NCI-H524 treated with DMSO at 0.1 percent for 48 hours (cell line): ENCODE data around the gene NGLY1.

ENCODE experiments used
- DNase-seq: peaks from one replicate; lab custom pipeline; 2025; lab: John Stamatoyannopoulos, UW

Gene NGLY1

GRCh38 chr3:25782938-25783660 is at the start of gene NGLY1:
Gene NGLY1, minus strand, starts transcription at chr3:25783443. Its CDS starts 53 bp downstream, at chr3:25783390.
- DNase-seq: no peak

- DNase-seq: peak; percentile 22
Measured at GRCh38 chr3:25831578-25831977, 48.3 kb upstream of the NGLY1 start.

- DNase-seq: peak; percentile 85
Measured at GRCh38 chr3:25830373-25831280, 47.4 kb upstream of the NGLY1 start.

GRCh38 chr3:25826510-25826909 is 43.3 kb upstream of the NGLY1 start:
- DNase-seq: no peak

GRCh38 chr3:25823314-25823713 is 40.1 kb upstream of the NGLY1 start:
- DNase-seq: no peak

- no peak for DNase-seq
Measured at GRCh38 chr3:25821746-25822573, 38.7 kb upstream of the NGLY1 start.

- DNase-seq: no peak
Measured at GRCh38 chr3:25820816-25821486, 37.7 kb upstream of the NGLY1 start.

GRCh38 chr3:25820366-25820765 is 37.1 kb upstream of the NGLY1 start:
- no peak for DNase-seq

- no peak for DNase-seq
Measured at GRCh38 chr3:25818335-25818734, 35.1 kb upstream of the NGLY1 start.

GRCh38 chr3:25817638-25818037 is 34.4 kb upstream of the NGLY1 start:
- no peak for DNase-seq

GRCh38 chr3:25817107-25817506 is 33.9 kb upstream of the NGLY1 start:
- no peak for DNase-seq

GRCh38 chr3:25812644-25813043 is 29.4 kb upstream of the NGLY1 start:
- no peak for DNase-seq

- no peak for DNase-seq
Measured at GRCh38 chr3:25804676-25805075, 21.4 kb upstream of the NGLY1 start.

- DNase-seq: no peak
Measured at GRCh38 chr3:25803833-25804232, 20.6 kb upstream of the NGLY1 start.

- no peak for DNase-seq
Measured at GRCh38 chr3:25801786-25802185, 18.5 kb upstream of the NGLY1 start.

GRCh38 chr3:25789596-25790556 is 6.6 kb upstream of the NGLY1 start, which contains the start of gene OXSM:
Gene OXSM, plus strand, starts transcription at chr3:25790090. Its CDS starts 931 bp downstream, at chr3:25791021.
- DNase-seq: peak; percentile 74

- DNase-seq: no peak
Measured at GRCh38 chr3:25789209-25789595, 6.0 kb upstream of the NGLY1 start.

- no peak for DNase-seq
Measured at GRCh38 chr3:25787689-25788088, 4.4 kb upstream of the NGLY1 start.

- no peak for DNase-seq
Measured at GRCh38 chr3:25785826-25786225, 2.6 kb upstream of the NGLY1 start.

- no peak for DNase-seq
Measured at GRCh38 chr3:25784971-25785370, 1.7 kb upstream of the NGLY1 start.
